Activated naive CD8-positive, alpha-beta T cell (primary cell): Measurements from ENCODE around the gene PDE8B.
A peak's percentile ranks its signal among the peaks of the same experiment; 100 is the strongest.

Experiments
- H3K27ac Mint-ChIP-seq: one replicate; pipeline ENCODE4 v1.8.0; 2021; ENCODE audit warnings: mixed read lengths
- H3K27me3 Mint-ChIP-seq: one replicate; pipeline ENCODE4 v1.8.0; 2021; ENCODE audit warnings: mixed read lengths
- H3K36me3 Mint-ChIP-seq: one replicate; pipeline ENCODE4 v1.8.0; 2021; ENCODE audit warnings: mixed read lengths
- H3K4me1 Mint-ChIP-seq: one replicate; pipeline ENCODE4 v1.8.0; 2021; ENCODE audit warnings: low read depth, mixed read lengths
- H3K4me3 Mint-ChIP-seq: one replicate; pipeline ENCODE4 v1.8.0; 2021; ENCODE audit warnings: mild to moderate bottlenecking, mixed read lengths
- H3K9me3 Mint-ChIP-seq: one replicate; pipeline ENCODE4 v1.8.0; 2021; ENCODE audit warnings: low read depth, mixed read lengths

The PDE8B gene

GRCh38 chr5:77328930-77329647 is 118.6 kb downstream of the PDE8B start:
- peaks cover 5% of the 10 kb centered on the region for H3K27me3 Mint-ChIP-seq
- H3K27ac Mint-ChIP-seq, result peak overlapping the region; percentile 64
- H3K9me3 Mint-ChIP-seq, result no peaks in the 10 kb centered on the region
- no peak overlapping the region for H3K4me3 Mint-ChIP-seq
- peaks cover 13% of the 10 kb centered on the region for H3K4me1 Mint-ChIP-seq
- H3K36me3 Mint-ChIP-seq, result no peaks in the 10 kb centered on the region

- Mint-ChIP-seq H3K4me1 (peaks cover 13% of the 10 kb centered on the region), H3K4me3 (no peak overlapping the region), H3K36me3 (no peaks in the 10 kb centered on the region), H3K27ac (peak overlapping the region; percentile 25), H3K9me3 (no peaks in the 10 kb centered on the region), H3K27me3 (peaks cover 5% of the 10 kb centered on the region)
These were observed 119.4 kb downstream of the PDE8B start for GRCh38 chr5:77329664-77330430.

GRCh38 chr5:77333036-77333435 is 122.6 kb downstream of the PDE8B start:
- peaks cover 5% of the 10 kb centered on the region for H3K27me3 Mint-ChIP-seq
- H3K36me3 Mint-ChIP-seq, result no peaks in the 10 kb centered on the region
- H3K9me3 Mint-ChIP-seq, result no peaks in the 10 kb centered on the region
- no peak overlapping the region for H3K27ac Mint-ChIP-seq
- H3K4me3 Mint-ChIP-seq, result no peak overlapping the region
- peaks cover 13% of the 10 kb centered on the region for H3K4me1 Mint-ChIP-seq

- Mint-ChIP-seq H3K4me1 (peaks cover 9% of the 10 kb centered on the region), H3K4me3 (no peak overlapping the region), H3K27me3 (peaks cover 5% of the 10 kb centered on the region), H3K27ac (no peak overlapping the region), H3K36me3 (no peaks in the 10 kb centered on the region), H3K9me3 (no peaks in the 10 kb centered on the region)
These were observed 123.1 kb downstream of the PDE8B start for GRCh38 chr5:77333451-77334123.

- Mint-ChIP-seq H3K4me1 (no peaks in the 10 kb centered on the region), H3K27me3 (no peaks in the 10 kb centered on the region), H3K4me3 (no peak overlapping the region), H3K36me3 (no peaks in the 10 kb centered on the region), H3K9me3 (no peaks in the 10 kb centered on the region), H3K27ac (no peak overlapping the region)
These were observed 126.8 kb downstream of the PDE8B start for GRCh38 chr5:77337246-77337645.

- Mint-ChIP-seq H3K4me3 (no peak overlapping the region), H3K36me3 (no peaks in the 10 kb centered on the region), H3K27ac (no peak overlapping the region), H3K27me3 (no peaks in the 10 kb centered on the region), H3K4me1 (no peaks in the 10 kb centered on the region), H3K9me3 (no peaks in the 10 kb centered on the region)
These were observed 127.2 kb downstream of the PDE8B start for GRCh38 chr5:77337686-77338085.

- H3K4me3 Mint-ChIP-seq, result no peak overlapping the region
- H3K27me3 Mint-ChIP-seq, result no peaks in the 10 kb centered on the region
- no peaks in the 10 kb centered on the region for H3K36me3 Mint-ChIP-seq
- H3K9me3 Mint-ChIP-seq, result no peaks in the 10 kb centered on the region
- no peaks in the 10 kb centered on the region for H3K4me1 Mint-ChIP-seq
- H3K27ac Mint-ChIP-seq, result no peak overlapping the region
These were observed 128.9 kb downstream of the PDE8B start for GRCh38 chr5:77339337-77339890.

- H3K9me3 Mint-ChIP-seq, result no peaks in the 10 kb centered on the region
- no peak overlapping the region for H3K4me3 Mint-ChIP-seq
- H3K27me3 Mint-ChIP-seq, result no peaks in the 10 kb centered on the region
- H3K4me1 Mint-ChIP-seq, result no peaks in the 10 kb centered on the region
- H3K36me3 Mint-ChIP-seq, result no peaks in the 10 kb centered on the region
- H3K27ac Mint-ChIP-seq, result no peak overlapping the region
These were observed 132.7 kb downstream of the PDE8B start for GRCh38 chr5:77343165-77343564.

GRCh38 chr5:77347435-77348098 is 137.1 kb downstream of the PDE8B start:
- no peaks in the 10 kb centered on the region for H3K9me3 Mint-ChIP-seq

GRCh38 chr5:77353251-77353650 is 142.8 kb downstream of the PDE8B start:
- H3K4me1 Mint-ChIP-seq, result peaks cover 2% of the 10 kb centered on the region
- H3K27me3 Mint-ChIP-seq, result no peaks in the 10 kb centered on the region
- no peak overlapping the region for H3K27ac Mint-ChIP-seq
- no peaks in the 10 kb centered on the region for H3K9me3 Mint-ChIP-seq
- H3K4me3 Mint-ChIP-seq, result no peak overlapping the region
- no peaks in the 10 kb centered on the region for H3K36me3 Mint-ChIP-seq

More at GRCh38 chr5:77347435-77348098, 137.1 kb downstream of the PDE8B start:
- H3K4me3 Mint-ChIP-seq, result no peak overlapping the region
- H3K27ac Mint-ChIP-seq, result no peak overlapping the region
- no peaks in the 10 kb centered on the region for H3K4me1 Mint-ChIP-seq
- H3K27me3 Mint-ChIP-seq, result no peaks in the 10 kb centered on the region
- no peaks in the 10 kb centered on the region for H3K36me3 Mint-ChIP-seq

GRCh38 chr5:77354454-77354853 is 144.0 kb downstream of the PDE8B start:
- Mint-ChIP-seq H3K9me3 (no peaks in the 10 kb centered on the region), H3K4me1 (peaks cover 2% of the 10 kb centered on the region), H3K36me3 (no peaks in the 10 kb centered on the region), H3K27ac (no peak overlapping the region), H3K27me3 (no peaks in the 10 kb centered on the region), H3K4me3 (no peak overlapping the region)

- Mint-ChIP-seq H3K27me3 (no peaks in the 10 kb centered on the region), H3K4me3 (no peak overlapping the region), H3K36me3 (no peaks in the 10 kb centered on the region), H3K9me3 (no peaks in the 10 kb centered on the region), H3K4me1 (peaks cover 2% of the 10 kb centered on the region), H3K27ac (no peak overlapping the region)
These were observed 144.6 kb downstream of the PDE8B start for GRCh38 chr5:77355080-77355479.

- H3K36me3 Mint-ChIP-seq, result no peaks in the 10 kb centered on the region
- H3K4me1 Mint-ChIP-seq, result peaks cover 2% of the 10 kb centered on the region
- H3K4me3 Mint-ChIP-seq, result no peak overlapping the region
These were observed 145.3 kb downstream of the PDE8B start for GRCh38 chr5:77355751-77356150.

GRCh38 chr5:77356740-77357139 is 146.3 kb downstream of the PDE8B start:
- H3K9me3 Mint-ChIP-seq, result no peaks in the 10 kb centered on the region
- H3K36me3 Mint-ChIP-seq, result no peaks in the 10 kb centered on the region
- H3K27ac Mint-ChIP-seq, result no peak overlapping the region
- no peaks in the 10 kb centered on the region for H3K27me3 Mint-ChIP-seq
- H3K4me3 Mint-ChIP-seq, result no peak overlapping the region
- H3K4me1 Mint-ChIP-seq, result peaks cover 2% of the 10 kb centered on the region

More at GRCh38 chr5:77355751-77356150, 145.3 kb downstream of the PDE8B start:
- no peaks in the 10 kb centered on the region for H3K9me3 Mint-ChIP-seq
- no peak overlapping the region for H3K27ac Mint-ChIP-seq
- H3K27me3 Mint-ChIP-seq, result no peaks in the 10 kb centered on the region
